Common myeloid progenitor, CD34-positive (primary cell): Measurements from ENCODE around the gene DIPK1B.

Source experiments
- CTCF ChIA-PET: fragments of 350-600 bp; sonication (Branson Sonifier 250); formaldehyde crosslinking; loops from one replicate; lab custom pipeline; 2021; ENCODE audit warnings: antibody characterized with exemption; lab: Charles Lee
- POLR2A ChIA-PET: fragments of 350-600 bp; sonication (Branson Sonifier 250); formaldehyde crosslinking; loops from one replicate; lab custom pipeline; 2021; ENCODE audit warnings: antibody characterized with exemption; lab: Charles Lee
- DNase-seq, 3 donors: peaks; one replicate each; pipeline versions ENCODE4 v3.0.0 to v3.0.0-alpha.2; 2013
- H3K27ac ChIP-seq, 2 experiments: 1 replicate in 1 of 2; 2 replicates in 1 of 2; pipeline ENCODE4 v1.7.0; 2013; ENCODE audit warnings: inconsistent platforms in 2 of 2, low read length in 2 of 2, mild to moderate bottlenecking in 2 of 2, low read depth in 1 of 2, moderate library complexity in 1 of 2; ENCODE audit not compliant: severe bottlenecking in 2 of 2, insufficient read depth in 1 of 2, poor library complexity in 1 of 2
- H3K27me3 ChIP-seq, 5 experiments: replicated peaks in 2 of 5; 1 replicate in 3 of 5; 2 replicates in 2 of 5; pipeline versions ENCODE4 v1.6.1 to v1.7.0; 2013; ENCODE audit warnings: low read length in 4 of 5, mild to moderate bottlenecking in 2 of 5, moderate library complexity in 2 of 5, inconsistent platforms in 1 of 5; ENCODE audit not compliant: insufficient read depth in 5 of 5, control insufficient read depth in 4 of 5
- H3K36me3 ChIP-seq, 4 experiments: 1 replicate in 2 of 4; 2 replicates in 2 of 4; pipeline versions ENCODE4 v1.6.1 to v1.7.0; 2013; ENCODE audit warnings: low read length in 3 of 4, control low read depth in 1 of 4, mild to moderate bottlenecking in 1 of 4; ENCODE audit not compliant: control insufficient read depth in 4 of 4, insufficient read depth in 4 of 4
- H3K4me1 ChIP-seq, 4 experiments: 1 replicate in 3 of 4; 2 replicates in 1 of 4; pipeline versions ENCODE4 v1.6.1 to v1.7.1; 2013; ENCODE audit warnings: low read length in 3 of 4, mild to moderate bottlenecking in 3 of 4, control low read depth in 1 of 4, inconsistent platforms in 1 of 4, moderate library complexity in 1 of 4; ENCODE audit not compliant: control insufficient read depth in 4 of 4, insufficient read depth in 4 of 4; ENCODE audit errors: control extremely low read depth in 1 of 4
- H3K4me3 ChIP-seq, 7 experiments: 1 replicate in 4 of 7; 2 replicates in 3 of 7; pipeline versions ENCODE4 v1.5.1 to v1.7.0; 2013; ENCODE audit warnings: mild to moderate bottlenecking in 7 of 7, low read length in 6 of 7, moderate library complexity in 6 of 7, inconsistent platforms in 2 of 7, low read depth in 2 of 7, control low read depth in 1 of 7; ENCODE audit not compliant: insufficient read depth in 4 of 7, control insufficient read depth in 1 of 7; ENCODE audit errors: extremely low read depth in 1 of 7
- H3K9me3 ChIP-seq, 5 experiments: 1 replicate in 4 of 5; 2 replicates in 1 of 5; pipeline versions ENCODE4 v1.6.1 to v1.7.1; 2013; ENCODE audit warnings: low read length in 4 of 5, mild to moderate bottlenecking in 2 of 5, inconsistent platforms in 1 of 5, low read depth in 1 of 5, moderate library complexity in 1 of 5; ENCODE audit not compliant: control insufficient read depth in 4 of 5, insufficient read depth in 2 of 5; ENCODE audit errors: control extremely low read depth in 1 of 5
- WGBS: methylation state at CpG from one replicate; pipeline ENCODE4 v1.1.5; 2013; ENCODE audit not compliant: insufficient coverage; 5-methylcytosine and 5-hydroxymethylcytosine counted together

DIPK1B gene

DNA sequence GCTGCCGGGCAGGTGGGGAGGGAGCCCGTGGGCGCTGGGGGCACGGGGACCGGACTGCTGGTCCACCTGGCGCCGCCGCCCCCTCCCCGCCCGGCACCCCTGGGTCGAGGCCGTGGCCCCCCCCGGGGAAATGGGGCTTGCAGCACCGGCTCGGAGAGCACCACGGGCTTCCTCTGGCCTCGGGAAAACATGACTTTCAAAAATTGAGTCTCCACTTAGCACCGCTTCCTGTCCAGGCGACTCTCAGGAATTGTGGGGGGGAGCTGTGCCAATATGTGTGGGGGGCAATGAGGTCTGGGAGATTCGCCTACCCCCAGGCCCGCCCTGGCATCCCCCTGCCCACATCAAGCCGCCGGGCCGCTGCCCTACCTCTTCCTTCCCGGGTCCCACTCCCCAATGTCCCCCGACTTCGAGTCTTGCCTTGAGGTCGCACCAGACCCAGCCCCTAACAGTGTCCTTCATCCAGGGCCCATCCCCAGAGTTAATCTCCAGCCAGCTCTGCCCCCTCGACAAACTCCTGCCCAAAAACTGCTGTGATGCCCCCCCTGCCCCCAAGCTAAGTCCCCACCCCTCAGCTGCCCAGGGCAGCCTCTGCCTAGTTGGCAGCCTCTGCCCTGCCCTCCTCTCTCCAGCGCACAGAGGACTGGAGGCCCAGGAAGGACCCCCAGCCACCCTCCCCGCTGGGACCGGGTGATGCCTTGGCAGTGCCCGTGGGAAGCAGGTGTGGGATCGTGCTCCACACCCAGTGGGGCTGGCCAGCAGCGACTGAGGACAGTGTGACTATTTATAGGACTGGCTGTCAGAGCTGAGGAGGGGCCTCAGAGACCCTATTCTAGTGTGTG is 45.8 kb upstream of the DIPK1B start:
- H3K9me3 ChIP-seq = no peaks in the 10 kb centered on the region
- H3K4me3 ChIP-seq = peak overlapping the region in 5 of 7 experiments; percentile 33 to 94 (median 57)
- peak in 1 of 3 donors; percentile 32 for DNase-seq
- ChIA-PET POLR2A (interaction anchor here (0.6 to 11.6 kb wide), 7 partner anchors 11 to 120 kb away, joined by 3 to 406 read pairs (median 11); no protein-coding TSS in a partner anchor), CTCF (interaction anchor here (0.7 to 12.1 kb wide), 14 partner anchors 10 to 62 kb away, joined by 3 to 194 read pairs (median 4); no protein-coding TSS in a partner anchor)
- peaks cover 0 to 85% (median 77%) of the 10 kb centered on the region in 4 experiments for H3K4me1 ChIP-seq
- WGBS = 11% methylated on average over 27 of the region's 35 CpGs
- H3K27ac ChIP-seq = peak overlapping the region in 1 of 2 experiments; percentile 25
- H3K36me3 ChIP-seq = peaks cover 0 to 44% (median 34%) of the 10 kb centered on the region in 4 experiments
- H3K27me3 ChIP-seq = no peaks in the 10 kb centered on the region

DNA sequence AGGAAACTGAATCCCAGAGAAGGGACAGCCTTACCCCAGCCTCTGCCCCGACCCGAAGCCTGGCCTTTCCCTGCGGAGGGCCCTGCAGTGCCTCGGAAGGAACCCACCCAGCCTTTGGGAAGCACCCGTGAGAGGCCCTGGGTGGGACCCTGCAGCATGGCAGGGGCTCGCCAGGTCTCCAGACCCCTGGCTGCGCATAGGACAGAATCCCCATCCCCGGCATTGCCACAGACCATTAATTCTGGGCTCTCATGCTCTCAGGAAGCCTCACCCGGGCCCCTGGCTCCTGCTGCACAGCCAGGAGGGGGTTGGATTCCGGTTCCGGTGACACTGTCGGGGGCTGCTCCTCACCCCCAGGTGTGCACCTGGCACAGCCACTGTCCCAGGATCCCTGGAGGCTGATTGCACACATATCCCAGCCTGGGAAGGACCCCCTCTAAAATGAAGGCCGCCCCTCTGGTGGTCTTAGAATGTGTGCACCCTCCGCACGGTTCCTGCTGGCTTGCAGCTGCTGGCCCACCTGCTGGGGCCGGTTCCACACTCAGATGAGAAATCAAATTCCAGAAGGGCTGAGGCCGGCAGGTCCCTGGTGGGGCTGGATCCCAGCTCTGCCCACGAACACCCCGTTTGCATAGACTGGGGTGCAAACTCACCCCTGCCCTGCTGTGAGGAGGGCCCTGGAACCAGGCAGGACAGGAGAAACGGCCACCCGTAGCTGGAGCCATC is 45.0 kb upstream of the DIPK1B start:
- H3K36me3 ChIP-seq = peaks cover 0 to 50% (median 37%) of the 10 kb centered on the region in 4 experiments
- H3K27ac ChIP-seq = no peak overlapping the region
- POLR2A ChIA-PET = interaction anchor here (0.6 to 5.9 kb wide), 6 partner anchors 11 to 46 kb away, joined by 3 to 48 read pairs (median 8); no protein-coding TSS in a partner anchor
- peak in 1 of 3 donors; percentile 28 for DNase-seq
- H3K4me1 ChIP-seq = peaks cover 0 to 78% (median 69%) of the 10 kb centered on the region in 4 experiments
- CTCF ChIA-PET = interaction anchor here (0.8 to 1.9 kb wide), 10 partner anchors 9 to 61 kb away, joined by 3 to 9 read pairs (median 4); no protein-coding TSS in a partner anchor
- WGBS = 58% methylated on average over 18 of the region's 21 CpGs
- H3K27me3 ChIP-seq = no peaks in the 10 kb centered on the region
- H3K9me3 ChIP-seq = no peaks in the 10 kb centered on the region
- H3K4me3 ChIP-seq = peak overlapping the region in 4 of 7 experiments; percentile 52 to 94 (median 74)

DNA sequence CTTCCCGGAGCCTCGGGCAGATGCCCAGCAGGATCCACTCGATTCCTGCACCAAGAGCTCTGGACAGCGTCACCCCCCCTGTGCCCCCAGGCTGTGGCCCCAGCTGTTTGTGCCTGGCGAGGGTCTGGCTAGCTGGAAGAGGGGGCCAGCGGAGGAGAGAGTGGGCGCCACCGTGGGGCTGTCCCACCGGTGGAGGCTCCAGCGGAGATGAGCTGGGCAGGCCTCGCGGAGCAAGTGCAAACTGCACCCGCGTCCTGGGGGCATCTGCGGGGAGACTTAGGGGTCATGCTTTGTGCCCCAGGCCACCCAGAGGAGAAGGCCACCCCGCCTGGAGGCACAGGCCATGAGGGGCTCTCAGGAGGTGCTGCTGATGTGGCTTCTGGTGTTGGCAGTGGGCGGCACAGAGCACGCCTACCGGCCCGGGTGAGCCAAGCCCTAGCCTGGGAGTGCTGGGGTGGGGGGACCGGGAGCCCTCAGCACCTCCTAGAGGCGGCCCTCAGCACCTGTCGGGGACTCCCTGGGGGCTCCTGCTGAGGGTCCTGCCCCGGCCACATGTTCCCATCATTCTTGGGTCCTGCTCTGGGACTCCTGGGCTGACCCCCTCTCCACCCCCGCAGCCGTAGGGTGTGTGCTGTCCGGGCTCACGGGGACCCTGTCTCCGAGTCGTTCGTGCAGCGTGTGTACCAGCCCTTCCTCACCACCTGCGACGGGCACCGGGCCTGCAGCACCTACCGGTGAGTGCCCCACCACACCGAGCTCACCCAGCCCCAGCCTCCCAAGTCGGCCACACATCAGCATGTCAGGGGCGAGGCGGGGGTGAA is 44.2 kb upstream of the DIPK1B start:
- H3K27ac ChIP-seq = no peak overlapping the region
- no peaks in the 10 kb centered on the region for H3K9me3 ChIP-seq
- DNase-seq = peak in 2 of 3 donors; percentile 55 to 64
- H3K36me3 ChIP-seq = peaks cover 0 to 56% (median 40%) of the 10 kb centered on the region in 4 experiments
- ChIA-PET CTCF (interaction anchor here (0.9 to 2.2 kb wide), 8 partner anchors 10 to 59 kb away, joined by 3 to 9 read pairs (median 5); partner anchors contain the start of gene AGPAT2), POLR2A (interaction anchor here (0.8 to 5.9 kb wide), 5 partner anchors 12 to 503 kb away, joined by 3 to 48 read pairs (median 11); no protein-coding TSS in a partner anchor)
- peaks cover 0 to 70% (median 62%) of the 10 kb centered on the region in 4 experiments for H3K4me1 ChIP-seq
- peak overlapping the region in 3 of 7 experiments; percentile 22 to 94 (median 52) for H3K4me3 ChIP-seq
- H3K27me3 ChIP-seq = no peaks in the 10 kb centered on the region
- 54% methylated on average over 33 of the region's 40 CpGs for WGBS

DNA sequence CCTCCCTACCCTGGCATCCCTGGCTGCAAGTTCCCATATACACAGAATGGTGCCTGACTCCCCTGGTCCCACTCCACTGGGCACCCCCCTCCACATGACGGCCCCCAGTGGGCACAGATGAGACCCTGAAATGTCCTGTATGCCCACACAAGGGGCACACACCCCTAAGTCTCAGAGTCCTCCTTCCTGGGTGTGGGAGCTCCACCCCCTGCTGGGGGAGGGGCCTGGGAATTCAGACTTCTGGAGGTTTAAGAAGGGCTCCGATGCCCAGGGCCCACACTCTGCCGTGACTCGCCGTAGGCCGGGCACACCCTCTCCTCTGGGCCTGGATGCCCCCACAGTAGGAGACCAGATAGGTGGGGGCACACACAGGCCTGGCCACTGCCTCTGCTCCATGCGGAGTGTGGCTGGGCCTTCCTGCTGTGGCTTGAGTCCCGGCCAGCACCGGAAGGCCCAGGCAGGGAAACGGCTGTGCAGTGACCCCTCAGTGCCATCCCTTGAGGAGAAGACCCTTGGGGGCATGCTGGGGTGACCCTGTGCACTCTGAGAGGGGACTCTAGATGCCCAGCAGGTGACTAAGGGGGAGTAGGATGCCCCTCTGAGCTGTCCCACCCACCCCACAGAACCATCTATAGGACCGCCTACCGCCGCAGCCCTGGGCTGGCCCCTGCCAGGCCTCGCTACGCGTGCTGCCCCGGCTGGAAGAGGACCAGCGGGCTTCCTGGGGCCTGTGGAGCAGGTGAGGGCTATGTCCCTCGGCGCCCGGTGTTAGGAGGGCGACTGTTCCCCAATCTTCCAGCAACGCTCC is 43.2 kb upstream of the DIPK1B start:
- Histone ChIP-seq H3K36me3 (peaks cover 0 to 64% (median 41%) of the 10 kb centered on the region in 4 experiments), H3K9me3 (no peaks in the 10 kb centered on the region), H3K27ac (no peak overlapping the region), H3K4me3 (peak overlapping the region in 2 of 7 experiments; percentile 19), H3K27me3 (no peaks in the 10 kb centered on the region), H3K4me1 (peaks cover 0 to 70% (median 57%) of the 10 kb centered on the region in 4 experiments)
- WGBS = 78% methylated on average over 17 of the region's 23 CpGs
- ChIA-PET CTCF (interaction anchor here (0.9 to 2.2 kb wide), 6 partner anchors 9 to 60 kb away, joined by 3 to 6 read pairs (median 4); partner anchors contain the start of gene AGPAT2), POLR2A (interaction anchor here (0.9 to 5.9 kb wide), 5 partner anchors 8 to 501 kb away, joined by 3 to 48 read pairs (median 3); no protein-coding TSS in a partner anchor)
- peak in 1 of 3 donors; percentile 47 for DNase-seq

DNA sequence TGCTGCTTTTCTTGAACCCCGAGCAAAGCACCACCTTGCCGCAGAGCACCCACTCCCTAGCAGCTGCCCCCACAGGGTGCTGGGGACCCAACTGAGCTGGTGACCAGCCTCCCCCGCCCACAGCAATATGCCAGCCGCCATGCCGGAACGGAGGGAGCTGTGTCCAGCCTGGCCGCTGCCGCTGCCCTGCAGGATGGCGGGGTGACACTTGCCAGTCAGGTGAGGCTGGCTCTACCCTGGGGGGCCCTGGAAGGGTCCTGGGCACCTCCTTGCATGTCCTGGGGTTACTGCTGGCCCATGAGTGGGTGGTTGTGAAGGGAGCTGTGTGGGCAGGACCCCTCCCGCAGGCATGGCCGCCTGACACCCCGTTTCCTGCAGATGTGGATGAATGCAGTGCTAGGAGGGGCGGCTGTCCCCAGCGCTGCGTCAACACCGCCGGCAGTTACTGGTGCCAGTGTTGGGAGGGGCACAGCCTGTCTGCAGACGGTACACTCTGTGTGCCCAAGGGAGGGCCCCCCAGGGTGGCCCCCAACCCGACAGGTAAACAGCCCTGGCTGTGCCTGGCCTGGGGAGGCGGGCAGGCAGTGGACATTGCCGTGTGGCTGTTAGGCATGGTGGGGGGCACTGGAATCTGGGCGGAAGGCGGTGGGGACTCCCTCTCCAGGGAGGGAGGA is 42.4 kb upstream of the DIPK1B start:
- Histone ChIP-seq H3K4me3 (no peak overlapping the region), H3K4me1 (peaks cover 0 to 68% (median 54%) of the 10 kb centered on the region in 4 experiments), H3K27me3 (no peaks in the 10 kb centered on the region), H3K36me3 (peaks cover 0 to 68% (median 39%) of the 10 kb centered on the region in 4 experiments), H3K9me3 (no peaks in the 10 kb centered on the region), H3K27ac (no peak overlapping the region)
- peak in 2 of 3 donors; percentile 59 to 64 for DNase-seq
- WGBS = 52% methylated on average over 20 of the region's 23 CpGs
- CTCF ChIA-PET = interaction anchor here (0.9 to 2.2 kb wide), 6 partner anchors 9 to 59 kb away, joined by 3 to 6 read pairs (median 4); partner anchors contain the start of gene AGPAT2
- POLR2A ChIA-PET = interaction anchor here (0.9 to 1.1 kb wide), 2 partner anchors 9 to 32 kb away, joined by 3 read pairs; no protein-coding TSS in a partner anchor
